H1 (cell line): ENCODE results near the gene DBNDD1. TPM values are rescaled to one million over a fixed set of nuclear protein-coding genes. Genes with fewer than 3 reads are reported as not detected.

Source experiments
- CTCF ChIA-PET: fragments of 300-600 bp; sonication (Branson Sonifier 250); formaldehyde crosslinking; loops from one replicate; lab custom pipeline; 2021; ENCODE audit not compliant: partially characterized antibody; lab: Charles Lee
- POLR2A ChIA-PET: fragments of 300-600 bp; sonication (Branson Sonifier 250); formaldehyde crosslinking; loops from one replicate; lab custom pipeline; 2021; ENCODE audit warnings: inconsistent platforms; ENCODE audit not compliant: partially characterized antibody; lab: Charles Lee
- DNase-seq, 2 experiments: peaks; one replicate each; pipeline versions ENCODE4 v3.0.0 to v3.0.0-alpha.2; 2010 to 2022; ENCODE audit warnings: low spot score in 2 of 2, low read depth in 1 of 2, mixed read lengths in 1 of 2
- FAIRE-seq: peaks from 2 replicates; lab custom pipeline; 2011; peaks lifted over from hg19 to GRCh38; lab: Jason Lieb, UNC
- H2AFZ ChIP-seq: 2 replicates; pipeline ENCODE4 v1.8.1; 2012; ENCODE audit warnings: low read length, inconsistent platforms
- H2AK5ac ChIP-seq: 2 replicates; pipeline ENCODE4 v1.6.1; 2013; ENCODE audit warnings: low read depth, low read length
- H2BK120ac ChIP-seq: replicated peaks from 2 replicates; pipeline ENCODE3; 2013; ENCODE audit warnings: low read depth, low read length, inconsistent platforms
- H2BK12ac ChIP-seq: 2 replicates; pipeline ENCODE4 v1.6.1; 2013; ENCODE audit warnings: low read depth, low read length
- H2BK15ac ChIP-seq: 2 replicates; pipeline ENCODE4 v1.6.1; 2013; ENCODE audit warnings: low read length
- H2BK20ac ChIP-seq: 2 replicates; pipeline ENCODE4 v1.6.1; 2013; ENCODE audit warnings: low read length
- H2BK5ac ChIP-seq: 2 replicates; pipeline ENCODE4 v1.6.1; 2013; ENCODE audit warnings: low read depth, low read length
- H3K14ac ChIP-seq: 2 replicates; pipeline ENCODE4 v1.6.1; 2013; ENCODE audit warnings: inconsistent platforms; ENCODE audit not compliant: insufficient read length
- H3K18ac ChIP-seq: 2 replicates; pipeline ENCODE4 v1.6.1; 2013; ENCODE audit warnings: low read length; ENCODE audit errors: extremely low read depth
- H3K23ac ChIP-seq: 2 replicates; pipeline ENCODE4 v1.6.1; 2013; ENCODE audit warnings: inconsistent platforms; ENCODE audit not compliant: insufficient read length
- H3K23me2 ChIP-seq: 2 replicates; pipeline ENCODE4 v1.6.1; 2013; ENCODE audit warnings: low read depth, low read length
- H3K27ac ChIP-seq: 2 replicates; pipeline ENCODE4 v1.6.1; 2011; ENCODE audit warnings: low read depth, low read length, inconsistent platforms
- H3K27me3 ChIP-seq, 4 experiments: replicated peaks in 1 of 4; 1 replicate in 1 of 4; 2 replicates in 3 of 4; pipeline versions ENCODE4 v1.6.1 to v1.8.1; 2011 to 2013; ENCODE audit warnings: low read length in 3 of 4, mild to moderate bottlenecking in 3 of 4, inconsistent platforms in 2 of 4, mixed read lengths in 2 of 4, moderate library complexity in 1 of 4; ENCODE audit not compliant: control insufficient read depth in 3 of 4, insufficient read depth in 3 of 4; ENCODE audit errors: extremely low read depth in 1 of 4
- H3K36me3 ChIP-seq, 4 experiments: 2 replicates each; pipeline versions ENCODE4 v1.6.1 to v1.8.1; 2011 to 2013; ENCODE audit warnings: mild to moderate bottlenecking in 4 of 4, low read length in 3 of 4, moderate library complexity in 2 of 4, control low read depth in 1 of 4, inconsistent platforms in 1 of 4; ENCODE audit not compliant: insufficient read depth in 4 of 4, control insufficient read depth in 2 of 4
- H3K4ac ChIP-seq: replicated peaks from 2 replicates; pipeline ENCODE3; 2013; ENCODE audit warnings: low read length, low read depth, mixed read lengths, inconsistent platforms; ENCODE audit not compliant: insufficient read length
- H3K4me1 ChIP-seq, 4 experiments: replicated peaks in 1 of 4; 1 replicate in 1 of 4; 2 replicates in 3 of 4; pipeline versions ENCODE4 v1.6.1 to v1.8.1; 2011 to 2013; ENCODE audit warnings: low read length in 3 of 4, inconsistent platforms in 2 of 4, mixed read lengths in 1 of 4; ENCODE audit not compliant: insufficient read depth in 4 of 4, control insufficient read depth in 3 of 4
- H3K4me2 ChIP-seq, 2 experiments: 2 replicates each; pipeline versions ENCODE4 v1.6.1 to v1.8.1; 2011 to 2013; ENCODE audit warnings: low read depth in 2 of 2, low read length in 2 of 2, control low read depth in 1 of 2, inconsistent platforms in 1 of 2, mild to moderate bottlenecking in 1 of 2; ENCODE audit not compliant: insufficient read depth in 1 of 2
- H3K4me3 ChIP-seq, 4 experiments: fragments of 200-600, 300-600 bp in 1 of 4; sonication (generic), shearing (Covaris generic), sonication (Bioruptor Twin) in 1 of 4; 2 replicates each; pipeline versions ENCODE4 v1.5.1 to v1.8.1; 2011 to 2016; ENCODE audit warnings: low read length in 4 of 4, low read depth in 3 of 4, control low read depth in 2 of 4, inconsistent platforms in 2 of 4, mild to moderate bottlenecking in 2 of 4, mixed read lengths in 1 of 4, moderate library complexity in 1 of 4; ENCODE audit not compliant: insufficient read depth in 2 of 4; ENCODE audit errors: extremely low read depth in 1 of 4
- H3K56ac ChIP-seq: replicated peaks from 2 replicates; pipeline ENCODE3; 2013; ENCODE audit warnings: low read depth, mild to moderate bottlenecking, mixed read lengths, low read length, inconsistent platforms; ENCODE audit not compliant: insufficient read length
- H3K79me1 ChIP-seq: 2 replicates; pipeline ENCODE4 v1.6.1; 2013; ENCODE audit warnings: low read depth, low read length, control low read depth
- H3K79me2 ChIP-seq, 2 experiments: 2 replicates each; pipeline versions ENCODE4 v1.6.1 to v1.8.1; 2012 to 2013; ENCODE audit warnings: low read length in 2 of 2, mild to moderate bottlenecking in 2 of 2, inconsistent platforms in 1 of 2; ENCODE audit not compliant: insufficient read depth in 2 of 2, control insufficient read depth in 1 of 2
- H3K9ac ChIP-seq, 4 experiments: replicated peaks in 1 of 4; 1 replicate in 1 of 4; 2 replicates in 3 of 4; pipeline versions ENCODE4 v1.6.1 to v1.8.1; 2011 to 2013; ENCODE audit warnings: low read depth in 3 of 4, low read length in 3 of 4, control low read depth in 2 of 4, mild to moderate bottlenecking in 2 of 4, moderate library complexity in 2 of 4, inconsistent platforms in 1 of 4; ENCODE audit errors: extremely low read depth in 1 of 4
- H3K9me3 ChIP-seq, 2 experiments: 2 replicates each; pipeline versions ENCODE4 v1.6.1 to v1.8.1; 2012 to 2013; ENCODE audit warnings: mild to moderate bottlenecking in 2 of 2, moderate library complexity in 2 of 2, control low read depth in 1 of 2, inconsistent platforms in 1 of 2, low read depth in 1 of 2, low read length in 1 of 2, mixed read lengths in 1 of 2; ENCODE audit not compliant: insufficient read depth in 2 of 2
- H4K20me1 ChIP-seq, 2 experiments: replicated peaks in 1 of 2; 2 replicates each; pipeline versions ENCODE3 to v1.8.1; 2011 to 2013; ENCODE audit warnings: inconsistent platforms in 2 of 2, low read length in 2 of 2, mild to moderate bottlenecking in 1 of 2; ENCODE audit not compliant: insufficient read depth in 2 of 2, control insufficient read depth in 1 of 2
- H4K5ac ChIP-seq: 2 replicates; pipeline ENCODE4 v1.6.1; 2013; ENCODE audit warnings: low read length, low read depth, mixed read lengths, inconsistent platforms; ENCODE audit not compliant: insufficient read length
- H4K8ac ChIP-seq: 2 replicates; pipeline ENCODE4 v1.8.0; 2013; ENCODE audit warnings: mild to moderate bottlenecking, moderate library complexity, low read length, inconsistent platforms; ENCODE audit not compliant: insufficient read depth; ENCODE audit errors: extremely low read depth
- H4K91ac ChIP-seq: replicated peaks from 2 replicates; pipeline ENCODE3; 2013; ENCODE audit warnings: low read length, mixed read lengths, inconsistent platforms; ENCODE audit not compliant: insufficient read length
- CHD1 ChIP-seq: IDR thresholded peaks from 2 replicates; pipeline ENCODE4 v1.6.1; 2012; ENCODE audit warnings: low read depth, low read length, improper control_type of control experiment
- EP300 ChIP-seq, 2 experiments: IDR thresholded peaks; 1 replicate in 1 of 2; 2 replicates in 1 of 2; pipeline ENCODE4 v1.6.1; 2011 to 2012; ENCODE audit warnings: low read depth in 2 of 2, low read length in 2 of 2, mild to moderate bottlenecking in 2 of 2, borderline replicate concordance in 1 of 2, inconsistent platforms in 1 of 2, moderate library complexity in 1 of 2
- GABPA ChIP-seq: IDR thresholded peaks from 2 replicates; pipeline ENCODE4 v1.6.1; 2011; ENCODE audit warnings: mild to moderate bottlenecking, low read length, moderate library complexity, borderline replicate concordance; ENCODE audit not compliant: insufficient read depth
- GTF2F1 ChIP-seq: IDR thresholded peaks from 2 replicates; pipeline ENCODE4 v1.6.1; 2012; ENCODE audit warnings: low read depth, low read length, improper control_type of control experiment, borderline replicate concordance
- HDAC2 ChIP-seq, 2 experiments: fragments of 300-600 bp in 1 of 2; sonication (generic) in 1 of 2; IDR thresholded peaks; 2 replicates each; pipeline ENCODE4 v1.6.1; 2011 to 2012; ENCODE audit warnings: low read depth in 2 of 2, low read length in 2 of 2, mild to moderate bottlenecking in 2 of 2, moderate library complexity in 2 of 2, borderline replicate concordance in 1 of 2, inconsistent platforms in 1 of 2
- JUND ChIP-seq: IDR thresholded peaks from 2 replicates; pipeline ENCODE4 v1.6.1; 2011; ENCODE audit warnings: mild to moderate bottlenecking, improper control_type of control experiment, low read length
- KDM4A ChIP-seq: IDR thresholded peaks from one replicate; pipeline ENCODE4 v1.7.1; 2012; ENCODE audit warnings: low read depth, mild to moderate bottlenecking, moderate library complexity, low read length, inconsistent platforms; ENCODE audit not compliant: severe bottlenecking
- POU5F1 ChIP-seq: IDR thresholded peaks from 2 replicates; pipeline ENCODE4 v1.6.1; 2011; ENCODE audit warnings: low read depth, mild to moderate bottlenecking, low read length, moderate library complexity
- TAF1 ChIP-seq: IDR thresholded peaks from 2 replicates; pipeline ENCODE4 v1.6.1; 2011; ENCODE audit warnings: mild to moderate bottlenecking, low read depth, low read length
- YY1 ChIP-seq: IDR thresholded peaks from 2 replicates; pipeline ENCODE4 v1.6.1; 2011; ENCODE audit warnings: low read depth, mild to moderate bottlenecking, low read length
- WGBS, 2 experiments: shearing (Covaris generic) in 1 of 2; methylation state at CpG; one replicate each; pipeline versions ENCODE4 v1.1.6 to v1.1.7; 2013 to 2015; ENCODE audit warnings: low lambda C conversion rate in 2 of 2, mixed read lengths in 2 of 2, inconsistent platforms in 1 of 2, low coverage in 1 of 2, missing lambda C conversion rate in 1 of 2; ENCODE audit not compliant: insufficient replicate concordance in 2 of 2, insufficient coverage in 1 of 2, insufficient read length in 1 of 2; ENCODE audit errors: extremely low coverage in 1 of 2, missing lambda C conversion rate in 1 of 2; 5-methylcytosine and 5-hydroxymethylcytosine counted together
- polyA plus RNA-seq, 7 experiments: library from polyadenylated mRNA; depleted of rRNA in 3 of 7; stranded (reverse) in 5 of 7; unstranded in 2 of 7; fragments of >200 nt in 5 of 7; fragments of 200-250 nt in 2 of 7; gene quantifications; 1 replicate in 5 of 7; 2 replicates in 1 of 7; 4 replicates in 1 of 7; pipeline versions ENCODE4 v1.2.1 to v1.2.3, GENCODE V29; 2011 to 2013; ENCODE audit warnings: missing spikeins in 2 of 7, mixed read lengths in 2 of 7
- total RNA-seq: library from RNA; stranded (reverse); fragmentation: NEBNext Ultra II Directional; extraction: Animal tissue kit (Norgen Biotek cat#: 25700); gene quantifications from 2 replicates; pipeline ENCODE4 v1.2.1, GENCODE V29; 2021
- TF ChIP-seq, protein P1 (sequence below), 3 experiments: IDR thresholded peaks; 1 replicate in 2 of 3; 2 replicates in 1 of 3; pipeline versions ENCODE4 v1.5.1 to v1.6.1; 2011; ENCODE audit warnings: low read length in 3 of 3, mild to moderate bottlenecking in 3 of 3, inconsistent platforms in 2 of 3, low read depth in 1 of 3, moderate library complexity in 1 of 3; ENCODE audit not compliant: insufficient read depth in 1 of 3; ENCODE audit errors: control extremely low read depth in 1 of 3

The DBNDD1 gene
- total and polyA plus RNA-seq, 2 of the 8 experiments (the other 6 are each of a cell fraction or from before 2014, with no cell fraction given) = 69.9 to 92.6 TPM

DNA sequence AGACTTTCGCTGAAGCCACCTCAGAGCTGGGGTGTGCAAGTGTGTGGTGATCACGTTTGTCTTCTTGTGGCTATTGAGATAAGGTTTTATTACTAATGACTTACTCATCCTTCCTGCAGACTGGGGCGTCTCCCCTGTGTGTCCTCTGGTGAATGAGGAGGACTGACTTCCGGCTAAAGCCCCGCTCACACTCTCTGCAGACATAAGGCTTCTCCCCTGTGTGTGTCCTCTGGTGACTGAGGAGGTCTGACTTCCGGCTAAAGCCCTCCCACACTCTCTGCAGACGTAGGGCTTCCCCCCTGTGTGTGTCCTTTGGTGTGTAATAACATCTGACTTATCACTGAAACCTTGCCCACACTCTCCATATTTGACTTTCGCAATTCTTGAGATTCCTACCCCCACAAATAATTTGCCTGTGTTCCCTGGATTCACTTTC lies 38.5 kb upstream of the DBNDD1 start:
- Histone ChIP-seq H3K4me1 (no peaks in the 10 kb centered on the region), H2BK120ac (no peak overlapping the region), H2BK20ac (no peak overlapping the region), H3K9ac (no peak overlapping the region), H3K36me3 (no peaks in the 10 kb centered on the region), H3K4me3 (no peak overlapping the region), H3K79me2 (no peaks in the 10 kb centered on the region), H2BK5ac (no peak overlapping the region), H2AFZ (no peak overlapping the region), H4K5ac (no peak overlapping the region), H4K8ac (no peak overlapping the region), H2BK12ac (no peak overlapping the region), H3K18ac (no peak overlapping the region), H3K14ac (no peak overlapping the region), H2BK15ac (no peak overlapping the region), H3K79me1 (no peaks in the 10 kb centered on the region), H3K23me2 (no peaks in the 10 kb centered on the region), H4K20me1 (no peaks in the 10 kb centered on the region), H3K9me3 (peaks cover 35 to 44% of the 10 kb centered on the region in 2 experiments), H3K23ac (no peak overlapping the region), H3K4ac (no peak overlapping the region), H3K4me2 (no peak overlapping the region), H4K91ac (no peak overlapping the region), H3K27ac (no peak overlapping the region), H3K56ac (no peak overlapping the region), H3K27me3 (no peaks in the 10 kb centered on the region), H2AK5ac (no peak overlapping the region)
- POLR2A ChIA-PET = no interaction called here
- 67% methylated on average over 8 of the region's 8 CpGs; no CpG with 5 or more reads in 1 of the 2 experiments for WGBS, 2 experiments
- FAIRE-seq (no peak), DNase-seq (no peak)
- CTCF ChIA-PET = no interaction called here
- TF ChIP-seq TAF1 (no peak), KDM4A (no peak), CHD1 (no peak), EP300 (IDR thresholded peaks at IDR 0.05; ENCODE audit: borderline replicate concordance in 1 of 2, low read depth in 2 of 2, low read length in 2 of 2) (no peak), YY1 (no peak), POU5F1 (no peak), JUND (no peak), GTF2F1 (no peak), GABPA (no peak), HDAC2 (IDR thresholded peaks at IDR 0.05; ENCODE audit: borderline replicate concordance in 1 of 2, low read depth in 2 of 2, low read length in 2 of 2) (no peak)
- TF ChIP-seq, protein P1, sequence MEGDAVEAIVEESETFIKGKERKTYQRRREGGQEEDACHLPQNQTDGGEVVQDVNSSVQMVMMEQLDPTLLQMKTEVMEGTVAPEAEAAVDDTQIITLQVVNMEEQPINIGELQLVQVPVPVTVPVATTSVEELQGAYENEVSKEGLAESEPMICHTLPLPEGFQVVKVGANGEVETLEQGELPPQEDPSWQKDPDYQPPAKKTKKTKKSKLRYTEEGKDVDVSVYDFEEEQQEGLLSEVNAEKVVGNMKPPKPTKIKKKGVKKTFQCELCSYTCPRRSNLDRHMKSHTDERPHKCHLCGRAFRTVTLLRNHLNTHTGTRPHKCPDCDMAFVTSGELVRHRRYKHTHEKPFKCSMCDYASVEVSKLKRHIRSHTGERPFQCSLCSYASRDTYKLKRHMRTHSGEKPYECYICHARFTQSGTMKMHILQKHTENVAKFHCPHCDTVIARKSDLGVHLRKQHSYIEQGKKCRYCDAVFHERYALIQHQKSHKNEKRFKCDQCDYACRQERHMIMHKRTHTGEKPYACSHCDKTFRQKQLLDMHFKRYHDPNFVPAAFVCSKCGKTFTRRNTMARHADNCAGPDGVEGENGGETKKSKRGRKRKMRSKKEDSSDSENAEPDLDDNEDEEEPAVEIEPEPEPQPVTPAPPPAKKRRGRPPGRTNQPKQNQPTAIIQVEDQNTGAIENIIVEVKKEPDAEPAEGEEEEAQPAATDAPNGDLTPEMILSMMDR (IDR thresholded peaks at IDR 0.05; ENCODE audit: control extremely low read depth in 1 of 3, insufficient read depth in 1 of 3, low read depth in 1 of 3, low read length in 3 of 3) = no peak
